HG03108 (cell line): ENCODE data around the gene RABEP2.
"Not testable (repeated sequence)": the region's sequence is repeated elsewhere in the genome, so short reads cannot be mapped to it uniquely, and the experiment has no call there.

Source experiments
- ATAC-seq: cut with Tn5 transposase; IDR thresholded peaks from one replicate; pipeline ENCODE4 v1.9.1; 2021; ENCODE audit warnings: moderate library complexity; ENCODE audit not compliant: unreplicated experiment

RABEP2 gene

GRCh38 chr16:28904828-28905227, 20.2 kb downstream of the RABEP2 start:
- ATAC-seq, result no peak

GRCh38 chr16:28904363-28904762, 20.7 kb downstream of the RABEP2 start:
- ATAC-seq, result no peak

- no peak for ATAC-seq
These were observed 21.5 kb downstream of the RABEP2 start for GRCh38 chr16:28903344-28904042.

- ATAC-seq, result no peak
These were observed 22.1 kb downstream of the RABEP2 start for GRCh38 chr16:28902909-28903308.

- no peak for ATAC-seq
These were observed 23.2 kb downstream of the RABEP2 start for GRCh38 chr16:28901862-28902261.

GRCh38 chr16:28900601-28901000, 24.4 kb downstream of the RABEP2 start:
- no peak for ATAC-seq

GRCh38 chr16:28899882-28900590, 25.0 kb downstream of the RABEP2 start:
- ATAC-seq, result no peak

GRCh38 chr16:28898942-28899341, 26.1 kb downstream of the RABEP2 start:
- ATAC-seq, result no peak

GRCh38 chr16:28898266-28898665, 26.8 kb downstream of the RABEP2 start:
- ATAC-seq, result no peak

- no peak for ATAC-seq
These were observed 27.2 kb downstream of the RABEP2 start for GRCh38 chr16:28897826-28898225.

- no peak for ATAC-seq
These were observed 29.4 kb downstream of the RABEP2 start for GRCh38 chr16:28895609-28896008.

GRCh38 chr16:28893291-28893690, 31.7 kb downstream of the RABEP2 start:
- no peak for ATAC-seq

GRCh38 chr16:28891964-28892890, 32.8 kb downstream of the RABEP2 start:
- no peak for ATAC-seq

- ATAC-seq, result not testable (repeated sequence)
These were observed 34.7 kb downstream of the RABEP2 start for GRCh38 chr16:28890355-28890754.

- ATAC-seq, result no peak
These were observed 38.1 kb downstream of the RABEP2 start for GRCh38 chr16:28886945-28887344.

GRCh38 chr16:28884045-28884444, 41.0 kb downstream of the RABEP2 start:
- no peak for ATAC-seq

- ATAC-seq, result no peak
These were observed 41.6 kb downstream of the RABEP2 start for GRCh38 chr16:28883221-28883996.

GRCh38 chr16:28882551-28883160, 42.4 kb downstream of the RABEP2 start:
- ATAC-seq, result no peak

GRCh38 chr16:28881565-28881964, 43.5 kb downstream of the RABEP2 start:
- not testable (repeated sequence) for ATAC-seq

- no peak for ATAC-seq
These were observed 44.1 kb downstream of the RABEP2 start for GRCh38 chr16:28880955-28881354.
